Chondrocyte (in vitro differentiated cells): ENCODE results near the gene DLX1. TPM values are rescaled to one million over a fixed set of nuclear protein-coding genes. Genes with fewer than 3 reads are reported as not detected.

Experiments
- total RNA-seq: library from RNA; stranded (reverse); gene quantifications from 3 replicates; pipeline ENCODE4 v1.2.1, GENCODE V29; 2021

DLX1 gene
- total RNA-seq, 1 donor from 2014 or later, result 7.1 TPM

Other genes starting within 250 kb of the DLX1 start
- gene SLC25A12, start 191.3 kb upstream of the DLX1 start, total RNA-seq, result 18.2 to 30.6 TPM (median 19.0 TPM) in 3 replicates
- 37.9 to 64.0 TPM (median 38.1 TPM) in 3 replicates for gene HAT1, start 163.0 kb upstream of the DLX1 start, total RNA-seq
- gene METAP1D, start 85.6 kb upstream of the DLX1 start, total RNA-seq, result 4.5 to 9.9 TPM (median 4.6 TPM) in 3 replicates
- 5.2 to 29.1 TPM (median 5.7 TPM) in 3 replicates for gene DLX2, start 17.4 kb downstream of the DLX1 start, total RNA-seq